Measurements from ENCODE around the gene NLRX1.
"Not testable (repeated sequence)": the region's sequence is repeated elsewhere in the genome, so short reads cannot be mapped to it uniquely, and the experiment has no call there.

The NLRX1 gene, protein sequence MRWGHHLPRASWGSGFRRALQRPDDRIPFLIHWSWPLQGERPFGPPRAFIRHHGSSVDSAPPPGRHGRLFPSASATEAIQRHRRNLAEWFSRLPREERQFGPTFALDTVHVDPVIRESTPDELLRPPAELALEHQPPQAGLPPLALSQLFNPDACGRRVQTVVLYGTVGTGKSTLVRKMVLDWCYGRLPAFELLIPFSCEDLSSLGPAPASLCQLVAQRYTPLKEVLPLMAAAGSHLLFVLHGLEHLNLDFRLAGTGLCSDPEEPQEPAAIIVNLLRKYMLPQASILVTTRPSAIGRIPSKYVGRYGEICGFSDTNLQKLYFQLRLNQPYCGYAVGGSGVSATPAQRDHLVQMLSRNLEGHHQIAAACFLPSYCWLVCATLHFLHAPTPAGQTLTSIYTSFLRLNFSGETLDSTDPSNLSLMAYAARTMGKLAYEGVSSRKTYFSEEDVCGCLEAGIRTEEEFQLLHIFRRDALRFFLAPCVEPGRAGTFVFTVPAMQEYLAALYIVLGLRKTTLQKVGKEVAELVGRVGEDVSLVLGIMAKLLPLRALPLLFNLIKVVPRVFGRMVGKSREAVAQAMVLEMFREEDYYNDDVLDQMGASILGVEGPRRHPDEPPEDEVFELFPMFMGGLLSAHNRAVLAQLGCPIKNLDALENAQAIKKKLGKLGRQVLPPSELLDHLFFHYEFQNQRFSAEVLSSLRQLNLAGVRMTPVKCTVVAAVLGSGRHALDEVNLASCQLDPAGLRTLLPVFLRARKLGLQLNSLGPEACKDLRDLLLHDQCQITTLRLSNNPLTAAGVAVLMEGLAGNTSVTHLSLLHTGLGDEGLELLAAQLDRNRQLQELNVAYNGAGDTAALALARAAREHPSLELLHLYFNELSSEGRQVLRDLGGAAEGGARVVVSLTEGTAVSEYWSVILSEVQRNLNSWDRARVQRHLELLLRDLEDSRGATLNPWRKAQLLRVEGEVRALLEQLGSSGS

DNA sequence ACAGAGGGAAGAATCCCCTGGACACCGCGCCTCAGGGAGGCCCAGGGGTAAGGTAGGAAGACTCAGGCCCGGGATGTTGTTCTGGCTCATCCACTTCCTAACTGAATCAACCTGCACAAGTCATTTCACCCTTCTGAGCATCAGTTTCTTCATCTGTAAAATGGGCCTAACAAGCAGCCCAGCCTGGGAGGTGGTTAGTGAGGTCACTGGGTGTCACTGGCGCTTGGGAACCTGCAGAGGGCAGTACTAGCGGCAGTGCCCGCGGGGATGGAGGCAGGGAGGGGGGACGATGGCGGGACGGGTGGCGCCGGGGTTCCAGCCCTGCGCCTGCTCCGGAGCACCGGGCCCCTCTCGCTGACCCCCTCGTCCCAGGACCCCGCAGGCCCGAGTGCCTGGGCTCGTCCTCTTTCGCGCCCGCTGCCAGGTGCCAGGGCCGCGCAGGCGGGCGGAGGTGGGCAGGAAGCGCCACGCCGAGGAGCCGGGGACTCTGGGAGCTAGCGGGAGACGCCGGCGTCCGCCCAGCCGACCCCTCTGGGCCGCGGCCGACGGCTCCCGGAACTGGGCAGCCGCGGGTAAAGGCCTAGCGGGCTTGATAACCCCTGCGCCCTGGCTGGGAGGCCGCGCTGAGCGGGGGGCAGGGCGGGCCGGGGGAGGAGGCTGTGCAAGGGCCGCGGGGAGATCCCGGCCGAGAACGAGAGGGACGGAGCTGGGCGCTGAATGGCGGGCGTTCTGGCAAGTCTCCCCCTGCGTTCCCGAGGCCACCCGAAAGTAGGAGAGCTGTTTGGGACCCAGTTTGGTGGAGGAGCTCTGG is at the start of gene NLRX1:
TSS of gene NLRX1 (plus strand) at position 255 of the 811 bp plus-strand sequence. CDS start 2,679 bp downstream, outside the sequence.
- in situ Hi-C loops (cut with MboI; ENCODE audit: low sequenced_read_pairs): no loop called here

DNA sequence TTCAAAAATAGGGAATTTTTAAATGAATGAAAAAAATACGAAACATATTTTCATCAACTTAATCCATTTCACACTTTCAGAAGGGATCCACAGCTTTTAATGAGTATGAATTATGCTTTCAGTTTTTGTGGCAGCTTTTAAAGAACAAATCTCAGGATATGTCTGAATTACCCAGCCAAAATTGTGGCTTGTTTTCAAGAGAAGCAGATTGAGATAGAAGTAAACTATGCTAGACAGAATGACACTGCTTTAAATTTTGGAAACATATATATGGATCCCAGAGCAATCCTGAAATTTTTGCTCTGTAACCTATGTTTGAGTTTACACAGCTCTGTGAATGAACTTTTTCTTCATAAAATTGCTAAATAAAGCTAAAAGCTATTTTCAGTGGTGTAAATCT is 49.6 kb upstream of the NLRX1 start:
- in situ Hi-C loops (cut with MboI; ENCODE audit: low sequenced_read_pairs): no loop called here

DNA sequence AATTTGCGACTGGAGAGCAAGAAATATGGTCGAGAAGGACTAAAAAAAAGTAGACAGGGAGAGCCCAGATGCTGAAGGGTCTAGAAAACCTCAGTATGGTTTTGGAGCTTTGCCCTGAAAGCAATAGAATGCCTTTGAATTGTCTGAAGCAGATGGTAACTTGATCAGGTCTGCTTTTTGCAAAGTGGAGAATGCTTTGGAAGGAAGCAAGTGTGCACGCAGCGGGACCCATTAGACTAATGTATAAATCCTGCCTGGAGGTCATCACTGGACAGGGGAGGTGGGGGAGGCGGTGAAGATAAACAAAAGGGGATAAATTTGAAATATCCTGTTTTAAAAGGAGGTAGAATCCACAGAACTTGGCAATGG is 47.9 kb upstream of the NLRX1 start:
- in situ Hi-C loops (cut with MboI; ENCODE audit: low sequenced_read_pairs): no loop called here

DNA sequence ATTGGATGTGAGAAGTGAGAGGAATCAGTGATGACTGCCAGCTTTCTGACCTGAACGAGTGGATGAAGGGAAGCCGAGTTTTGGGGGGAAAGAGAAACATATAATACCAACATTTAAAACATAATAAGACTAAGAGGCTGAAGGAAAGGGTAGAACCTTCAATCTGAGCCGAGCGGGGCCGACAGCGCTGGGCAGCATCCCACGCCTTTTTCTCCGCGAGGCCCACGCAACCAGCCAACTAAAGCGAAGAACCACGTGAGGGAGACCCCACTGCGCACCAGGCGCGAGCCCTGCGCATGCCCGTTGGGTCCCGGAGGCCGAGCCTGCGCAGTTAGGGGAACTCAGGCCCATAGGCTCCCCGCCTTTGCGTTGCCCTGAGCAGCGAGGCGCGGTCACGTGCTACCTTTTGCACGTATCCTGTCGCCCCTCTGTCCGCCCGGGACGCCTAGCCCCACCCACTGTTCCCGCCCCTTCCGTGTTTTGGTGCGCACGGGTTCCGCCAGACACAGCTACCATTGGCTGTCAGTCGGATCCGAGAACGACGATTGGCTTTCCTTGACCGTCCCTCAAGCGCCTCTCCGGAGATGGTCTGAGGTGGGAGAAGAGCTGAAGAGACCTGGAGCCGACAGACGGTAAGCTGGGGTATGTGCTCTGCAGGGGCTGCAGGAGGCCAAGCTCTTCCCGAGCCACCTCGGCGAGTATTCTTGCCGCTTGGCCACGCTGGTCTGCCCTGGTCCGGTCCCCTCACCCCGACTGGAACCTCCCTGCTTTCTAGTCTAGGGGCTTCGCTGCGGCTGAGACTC is 47.3 kb upstream of the NLRX1 start, which contains the start of gene HINFP:
TSS of gene HINFP (plus strand) at position 573 of the 803 bp plus-strand sequence. CDS start 5,365 bp downstream, outside the sequence.
- in situ Hi-C loops (cut with MboI; ENCODE audit: low sequenced_read_pairs): no loop called here

DNA sequence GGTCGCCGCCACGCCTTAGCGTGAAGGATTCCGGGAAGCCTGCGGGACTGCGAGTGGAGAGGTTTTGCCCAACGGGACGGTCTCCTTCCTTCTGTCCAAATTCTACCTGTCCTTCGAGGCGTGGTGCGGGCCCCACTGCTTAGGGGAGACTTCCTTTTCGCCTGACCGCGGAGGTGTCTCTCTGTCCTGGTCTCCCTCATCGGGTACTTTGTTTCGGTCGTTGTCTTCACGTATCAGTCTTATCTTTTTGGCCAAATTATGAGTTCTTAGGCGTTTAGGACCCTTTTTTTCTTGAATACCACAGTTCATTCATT is 46.8 kb upstream of the NLRX1 start:
- in situ Hi-C loops (cut with MboI; ENCODE audit: low sequenced_read_pairs): no loop called here

DNA sequence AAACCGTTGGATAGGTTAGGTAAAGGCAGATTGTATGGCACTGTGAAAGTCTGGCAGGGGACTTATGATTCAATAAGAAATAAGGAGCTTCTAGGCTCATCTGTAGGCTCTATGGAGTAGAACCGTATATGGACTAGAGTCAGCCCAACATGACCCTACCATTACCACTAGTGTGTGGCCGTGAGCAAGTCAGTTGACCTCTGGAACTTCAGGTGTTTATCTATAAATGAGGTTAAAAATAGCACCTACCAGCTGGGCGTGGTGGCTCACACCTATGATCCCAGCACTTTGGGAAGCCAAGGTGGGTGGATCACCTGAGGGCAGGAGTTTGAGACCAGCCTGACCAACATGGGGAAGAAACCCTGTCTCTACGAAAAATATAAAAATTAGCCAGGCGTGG is 42.7 kb upstream of the NLRX1 start:
- in situ Hi-C loops (cut with MboI; ENCODE audit: low sequenced_read_pairs): no loop called here

DNA sequence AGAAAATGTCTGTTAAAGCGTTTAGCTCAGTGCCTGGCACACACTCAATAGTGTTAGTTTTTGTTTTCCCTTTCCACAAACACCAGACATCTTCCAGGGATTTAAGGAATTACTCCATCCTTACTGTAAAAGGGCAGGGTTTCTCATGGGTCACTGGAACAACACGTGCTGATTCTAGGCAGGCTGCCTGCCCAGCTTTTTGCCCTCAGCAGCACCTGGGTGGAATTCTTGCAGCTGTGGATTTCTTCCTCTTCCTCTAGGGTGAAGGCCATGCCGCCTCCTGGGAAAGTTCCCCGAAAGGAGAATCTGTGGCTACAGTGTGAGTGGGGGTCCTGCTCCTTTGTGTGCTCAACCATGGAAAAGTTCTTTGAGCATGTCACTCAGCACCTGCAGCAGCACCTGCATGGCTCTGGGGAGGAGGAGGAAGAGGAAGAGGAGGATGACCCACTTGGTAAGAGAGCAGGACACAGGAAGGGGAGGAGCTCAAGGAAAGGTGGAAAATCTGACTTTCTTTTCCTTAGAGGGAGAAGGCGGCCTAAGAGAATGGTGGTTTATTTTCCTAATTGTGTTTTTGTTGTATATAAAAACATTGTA is 41.8 kb upstream of the NLRX1 start:
- in situ Hi-C loops (cut with MboI; ENCODE audit: low sequenced_read_pairs): no loop called here

DNA sequence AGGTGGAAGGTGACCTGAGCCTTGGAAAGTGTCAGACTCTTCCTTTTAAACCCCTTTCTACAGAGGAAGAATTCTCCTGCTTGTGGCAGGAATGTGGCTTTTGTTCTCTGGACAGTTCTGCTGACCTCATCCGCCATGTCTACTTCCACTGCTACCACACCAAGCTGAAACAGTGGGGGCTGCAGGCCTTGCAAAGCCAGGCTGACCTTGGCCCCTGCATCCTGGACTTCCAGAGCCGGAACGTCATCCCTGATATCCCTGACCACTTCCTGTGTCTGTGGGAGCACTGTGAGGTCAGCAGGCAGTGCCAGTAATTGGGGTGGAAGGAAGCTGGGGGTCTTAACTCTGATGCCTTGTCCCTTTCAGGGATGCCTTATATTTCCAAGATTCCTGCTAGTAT is 37.9 kb upstream of the NLRX1 start:
- in situ Hi-C loops (cut with MboI; ENCODE audit: low sequenced_read_pairs): no loop called here

DNA sequence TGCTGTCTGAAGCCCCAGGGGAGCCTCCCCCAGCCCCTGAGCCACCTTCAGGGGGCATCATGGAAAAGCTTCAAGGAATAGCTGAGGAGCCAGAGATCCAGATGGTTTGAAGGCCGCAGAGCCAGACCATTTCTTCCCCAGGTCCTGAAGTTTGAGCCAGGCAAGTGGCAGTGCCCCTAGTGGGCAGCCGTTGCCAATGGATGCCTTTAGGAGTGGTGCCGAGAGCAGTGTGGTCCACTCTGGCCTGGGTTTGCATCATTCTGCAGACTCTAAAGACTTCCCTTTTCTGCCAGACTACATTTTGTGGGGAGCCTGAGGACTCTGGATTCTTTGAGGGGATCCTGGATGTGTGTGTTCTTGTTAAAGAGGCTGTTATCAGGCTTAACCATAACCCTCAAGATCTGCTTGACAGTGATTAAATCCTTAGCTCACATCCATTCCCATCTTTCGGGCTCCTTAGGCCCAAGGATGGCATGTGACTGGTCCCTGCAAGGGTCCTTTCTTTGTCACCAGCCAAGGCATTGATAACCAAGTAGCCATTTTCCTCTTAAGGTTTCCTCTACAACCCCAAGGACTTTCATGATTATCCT is 34.0 kb upstream of the NLRX1 start:
- in situ Hi-C loops (cut with MboI; ENCODE audit: low sequenced_read_pairs): no loop called here

DNA sequence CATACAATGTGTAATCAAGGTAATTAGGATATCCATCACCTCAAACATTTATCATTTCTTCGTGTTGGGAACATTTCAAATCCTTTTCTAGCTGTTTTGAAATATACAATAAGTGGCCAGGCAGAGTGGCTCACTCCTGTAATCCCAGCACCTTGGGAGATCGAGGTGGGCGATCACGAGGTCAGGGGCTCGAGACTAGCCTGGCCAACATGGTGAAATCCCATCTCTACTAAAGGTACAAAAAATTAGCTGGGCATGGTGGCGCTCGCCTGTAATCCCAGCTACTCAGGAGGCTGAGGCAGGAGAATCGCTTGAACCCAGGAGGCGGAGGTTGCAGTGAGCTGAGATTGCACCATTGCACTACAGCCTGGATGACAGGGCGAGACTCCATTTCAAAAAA is 29.2 kb upstream of the NLRX1 start:
- in situ Hi-C loops (cut with MboI; ENCODE audit: low sequenced_read_pairs): not testable (repeated sequence)

DNA sequence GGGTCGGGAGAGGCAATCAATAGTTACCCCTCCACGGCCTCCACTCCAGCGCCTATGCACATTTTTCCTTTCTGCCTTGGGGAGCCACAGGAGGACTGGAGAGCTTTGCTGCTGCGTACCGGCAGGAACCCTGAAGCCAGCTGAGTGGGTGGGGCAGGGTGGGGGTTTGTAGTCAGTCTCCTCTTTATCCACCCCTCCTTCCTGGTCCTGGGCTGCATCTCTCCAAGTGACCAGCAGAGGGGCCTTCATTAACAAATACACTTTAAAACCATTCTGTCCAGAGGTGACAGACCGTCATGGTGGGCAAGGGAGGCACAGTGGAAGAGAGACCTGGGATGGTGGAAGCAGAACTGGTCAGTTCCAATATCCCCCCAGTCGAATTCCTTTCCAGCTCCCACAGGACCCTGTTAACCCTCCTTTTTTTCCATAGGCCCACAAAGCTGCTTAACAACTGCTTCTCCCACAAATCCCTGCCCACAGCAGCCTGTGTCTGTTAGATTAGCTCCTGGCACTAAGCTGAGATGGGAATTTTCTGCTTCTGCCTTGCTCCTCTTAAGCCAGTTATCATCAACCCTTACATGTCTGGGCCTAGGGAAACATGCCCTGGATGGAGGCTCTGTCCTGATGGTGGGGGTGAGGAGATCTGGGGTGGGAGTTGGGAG is 23.6 kb upstream of the NLRX1 start:
- in situ Hi-C loops (cut with MboI; ENCODE audit: low sequenced_read_pairs): no loop called here

DNA sequence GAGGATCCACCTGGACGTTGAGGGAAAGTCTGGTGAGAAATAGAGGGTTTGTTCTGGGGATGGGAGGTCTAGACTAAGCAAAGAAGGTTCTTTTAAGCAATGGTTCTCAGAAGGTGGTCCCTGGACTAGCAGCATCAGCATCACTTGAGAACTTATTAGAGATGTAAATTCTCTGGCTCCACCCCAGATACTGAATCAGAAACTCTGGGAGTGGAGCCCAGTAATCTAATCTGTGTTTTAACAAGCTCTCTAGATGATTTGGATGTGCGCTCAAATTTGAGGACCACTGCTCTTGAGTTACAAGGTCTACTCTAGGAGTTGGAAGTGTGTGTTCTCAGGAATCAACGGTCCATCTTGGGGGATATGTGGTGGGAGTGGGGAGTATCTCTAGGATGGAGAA is 23.0 kb upstream of the NLRX1 start:
- in situ Hi-C loops (cut with MboI; ENCODE audit: low sequenced_read_pairs): no loop called here

DNA sequence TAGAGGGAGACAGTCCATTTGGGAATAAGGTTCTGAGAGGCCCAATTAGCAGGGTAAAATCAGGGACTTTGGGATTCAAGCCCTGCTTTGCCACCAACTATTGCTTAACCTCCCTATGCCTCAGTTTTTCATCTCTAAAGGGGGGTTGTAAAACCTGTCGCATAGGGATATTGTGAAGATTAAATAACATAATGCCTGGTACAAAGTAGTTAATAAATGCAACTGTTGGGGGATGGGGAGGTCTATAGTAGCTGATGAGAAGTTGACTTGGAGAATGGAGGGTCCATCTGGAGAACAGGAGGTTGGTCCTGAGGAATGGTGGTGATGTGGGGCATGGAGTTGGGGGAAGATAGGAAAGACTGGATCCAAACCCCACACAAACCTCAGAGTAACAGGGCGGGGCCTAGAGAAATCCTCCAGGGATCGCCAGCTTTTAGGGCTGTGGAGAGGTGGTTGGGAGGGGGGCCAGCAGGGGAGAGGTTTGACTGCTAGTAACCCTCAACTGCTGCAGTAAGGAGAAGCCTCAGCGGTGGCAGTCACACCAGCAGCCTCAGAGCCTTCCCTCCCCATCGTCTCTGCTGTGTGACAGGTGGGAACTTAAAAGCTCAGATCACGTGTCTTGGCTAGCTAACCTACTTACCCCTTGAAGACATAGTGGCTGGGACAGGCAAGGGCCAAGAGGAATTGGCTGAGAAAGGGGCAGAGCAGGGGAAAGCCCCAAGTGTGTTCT is 20.8 kb upstream of the NLRX1 start:
- in situ Hi-C loops (cut with MboI; ENCODE audit: low sequenced_read_pairs): no loop called here

DNA sequence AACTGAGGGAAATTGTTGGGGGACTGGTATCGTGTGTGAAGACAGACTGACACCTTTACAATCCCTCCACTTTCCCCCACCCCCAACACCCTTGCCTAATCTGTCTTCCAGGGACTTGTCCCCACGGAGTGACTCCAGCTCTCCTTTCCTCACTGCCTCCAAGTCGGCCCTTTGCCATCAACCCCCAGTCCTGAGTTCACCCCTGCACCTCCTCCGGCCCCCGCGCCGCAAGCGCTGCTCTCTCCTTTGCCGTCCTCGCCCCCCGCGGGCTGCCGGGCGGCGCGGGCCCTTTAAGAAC is 19.9 kb upstream of the NLRX1 start:
- in situ Hi-C loops (cut with MboI; ENCODE audit: low sequenced_read_pairs): no loop called here

DNA sequence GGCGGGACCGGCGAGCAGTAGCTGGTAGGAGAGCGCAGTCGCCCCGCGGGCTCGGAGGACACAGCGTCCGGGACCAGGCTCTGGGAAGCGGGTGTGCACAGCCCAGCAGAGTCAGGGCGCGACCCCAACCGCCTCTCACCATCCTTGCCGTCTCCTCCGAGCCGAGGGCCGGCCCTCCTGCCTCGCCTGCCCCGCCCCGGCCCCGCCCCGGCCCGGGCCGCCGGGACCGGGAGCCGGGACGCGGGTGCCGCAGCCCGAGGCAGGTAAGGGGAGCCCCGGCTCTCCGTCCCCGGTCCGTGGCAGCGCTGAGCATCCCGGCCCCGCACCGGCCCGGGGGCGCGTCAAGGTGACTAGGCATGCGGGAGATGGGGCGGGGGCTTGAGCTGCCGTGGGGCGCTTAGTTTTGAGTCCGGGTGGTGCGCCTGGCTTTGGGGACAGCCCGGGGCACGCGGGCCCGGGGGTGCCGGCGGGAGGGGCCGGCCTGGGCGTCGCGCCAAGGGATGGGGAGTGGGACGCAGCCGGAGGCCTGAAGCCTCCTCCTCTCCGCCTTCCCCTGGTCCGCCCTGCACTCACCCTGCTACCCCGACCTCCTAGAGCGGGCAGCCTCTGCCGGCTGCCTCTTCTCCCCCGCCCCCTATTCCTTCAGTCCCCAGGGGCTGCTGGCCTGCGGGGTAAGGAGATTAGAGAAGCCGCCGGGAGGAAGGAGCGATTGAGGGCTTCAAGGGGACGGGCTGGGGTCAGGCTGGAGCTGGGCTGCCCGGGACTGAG is 19.3 kb upstream of the NLRX1 start, which contains the start of gene ABCG4:
TSS of gene ABCG4 (plus strand) at position 35 of the 768 bp plus-strand sequence. CDS start 914 bp downstream, outside the sequence.
- in situ Hi-C loops (cut with MboI; ENCODE audit: low sequenced_read_pairs): no loop called here

DNA sequence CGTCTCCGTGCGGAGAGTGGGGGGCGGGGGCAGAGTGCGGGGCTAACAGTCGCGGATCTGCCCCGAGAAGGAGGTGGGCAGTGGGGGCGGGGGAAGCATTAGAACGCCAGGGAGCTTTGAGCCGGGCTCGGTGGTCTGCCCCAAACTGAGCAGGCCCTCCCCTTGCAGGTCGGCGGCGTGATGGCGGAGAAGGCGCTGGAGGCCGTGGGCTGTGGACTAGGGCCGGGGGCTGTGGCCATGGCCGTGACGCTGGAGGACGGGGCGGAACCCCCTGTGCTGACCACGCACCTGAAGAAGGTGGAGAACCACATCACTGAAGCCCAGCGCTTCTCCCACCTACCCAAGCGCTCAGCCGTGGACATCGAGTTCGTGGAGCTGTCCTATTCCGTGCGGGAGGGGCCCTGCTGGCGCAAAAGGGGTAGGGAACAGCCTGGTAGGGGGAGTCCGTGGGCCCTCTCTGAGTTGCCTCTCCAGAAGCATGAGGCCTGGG is 18.7 kb upstream of the NLRX1 start:
- in situ Hi-C loops (cut with MboI; ENCODE audit: low sequenced_read_pairs): no loop called here

DNA sequence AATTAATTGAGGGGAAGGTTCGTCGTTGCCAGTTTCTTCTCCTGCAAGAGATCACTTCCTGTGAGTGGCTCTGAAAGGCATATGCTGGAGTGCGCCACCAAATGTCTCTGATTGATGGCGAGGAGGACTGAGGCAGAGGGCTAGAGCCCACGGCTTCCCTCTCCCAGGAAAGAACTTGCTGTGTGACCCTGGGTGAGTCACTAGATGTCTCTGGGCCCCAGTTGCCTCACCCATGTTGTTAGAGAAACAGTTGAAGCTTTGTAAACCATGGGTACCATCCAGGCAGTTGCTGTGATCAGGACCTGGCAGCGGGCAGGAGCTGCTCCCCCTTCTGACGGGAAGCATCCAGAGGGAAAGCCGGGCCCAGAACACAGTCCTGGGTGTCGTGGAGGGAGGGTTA is 16.5 kb upstream of the NLRX1 start:
- in situ Hi-C loops (cut with MboI; ENCODE audit: low sequenced_read_pairs): no loop called here

Measured in HL-60/S4 treated with retinoic acid at 250 ng/mL for 4 days and 3 days (cell line).